NCI-H2081 treated with DMSO at 0.1 percent for 48 hours (cell line): ENCODE measurements around the gene CLDN20.
"Not testable (repeated sequence)": the region's sequence is repeated elsewhere in the genome, so short reads cannot be mapped to it uniquely, and the experiment has no call there.

Experiments
- DNase-seq: peaks from one replicate; lab custom pipeline; 2025; lab: John Stamatoyannopoulos, UW

CLDN20 gene

GRCh38 chr6:155245831-155246230 lies 18.0 kb upstream of the CLDN20 start:
- no peak for DNase-seq

GRCh38 chr6:155246825-155247224 lies 17.0 kb upstream of the CLDN20 start:
- no peak for DNase-seq

GRCh38 chr6:155247618-155248007 lies 16.2 kb upstream of the CLDN20 start:
- DNase-seq, result no peak

GRCh38 chr6:155248008-155249001 lies 15.5 kb upstream of the CLDN20 start:
- DNase-seq, result no peak

- no peak for DNase-seq
Measured at GRCh38 chr6:155250701-155251381, 13.0 kb upstream of the CLDN20 start.

- DNase-seq, result no peak
Measured at GRCh38 chr6:155252581-155252980, 11.2 kb upstream of the CLDN20 start.

- no peak for DNase-seq
Measured at GRCh38 chr6:155253337-155253736, 10.5 kb upstream of the CLDN20 start.

- DNase-seq, result no peak
Measured at GRCh38 chr6:155254139-155254538, 9.7 kb upstream of the CLDN20 start.

- no peak for DNase-seq
Measured at GRCh38 chr6:155256122-155256795, 7.6 kb upstream of the CLDN20 start.

- DNase-seq, result no peak
Measured at GRCh38 chr6:155257796-155258195, 6.0 kb upstream of the CLDN20 start.

- no peak for DNase-seq
Measured at GRCh38 chr6:155259204-155259603, 4.6 kb upstream of the CLDN20 start.

- DNase-seq, result no peak
Measured at GRCh38 chr6:155259897-155260296, 3.9 kb upstream of the CLDN20 start.

- no peak for DNase-seq
Measured at GRCh38 chr6:155260686-155261085, 3.1 kb upstream of the CLDN20 start.

GRCh38 chr6:155261111-155261900 lies 2.5 kb upstream of the CLDN20 start:
- DNase-seq, result no peak

GRCh38 chr6:155262655-155263054 lies 1.2 kb upstream of the CLDN20 start:
- no peak for DNase-seq

GRCh38 chr6:155264693-155265320 lies 994 bp downstream of the CLDN20 start:
- no peak for DNase-seq

GRCh38 chr6:155265843-155266535 lies 2.2 kb downstream of the CLDN20 start:
- DNase-seq, result no peak

GRCh38 chr6:155267411-155267810 lies 3.6 kb downstream of the CLDN20 start:
- no peak for DNase-seq

GRCh38 chr6:155268088-155268867 lies 4.5 kb downstream of the CLDN20 start:
- DNase-seq, result not testable (repeated sequence)

GRCh38 chr6:155269765-155270164 lies 6.0 kb downstream of the CLDN20 start:
- DNase-seq, result no peak
